Cardiac fibroblast (primary cell): ENCODE results near the gene LTA4H.

Experiments
- DNase-seq, 2 donors: peaks; one replicate each; pipeline versions ENCODE4 v3.0.0 to v3.0.0-alpha.2; 2010; ENCODE audit warnings: low read depth in 2 of 2
- H3K4me3 ChIP-seq, 2 donors: replicated peaks in 1 of 2; 1 replicate in 1 of 2; 2 replicates in 1 of 2; pipeline ENCODE4 v1.5.1; 2011; ENCODE audit warnings: low read depth in 2 of 2, low read length in 2 of 2, mild to moderate bottlenecking in 2 of 2, moderate library complexity in 1 of 2
- TF ChIP-seq, protein P1 (sequence below): IDR thresholded peaks from one replicate; pipeline ENCODE4 v1.5.1; 2011; ENCODE audit warnings: low read depth, mild to moderate bottlenecking, low read length, inconsistent platforms

Gene LTA4H

DNA sequence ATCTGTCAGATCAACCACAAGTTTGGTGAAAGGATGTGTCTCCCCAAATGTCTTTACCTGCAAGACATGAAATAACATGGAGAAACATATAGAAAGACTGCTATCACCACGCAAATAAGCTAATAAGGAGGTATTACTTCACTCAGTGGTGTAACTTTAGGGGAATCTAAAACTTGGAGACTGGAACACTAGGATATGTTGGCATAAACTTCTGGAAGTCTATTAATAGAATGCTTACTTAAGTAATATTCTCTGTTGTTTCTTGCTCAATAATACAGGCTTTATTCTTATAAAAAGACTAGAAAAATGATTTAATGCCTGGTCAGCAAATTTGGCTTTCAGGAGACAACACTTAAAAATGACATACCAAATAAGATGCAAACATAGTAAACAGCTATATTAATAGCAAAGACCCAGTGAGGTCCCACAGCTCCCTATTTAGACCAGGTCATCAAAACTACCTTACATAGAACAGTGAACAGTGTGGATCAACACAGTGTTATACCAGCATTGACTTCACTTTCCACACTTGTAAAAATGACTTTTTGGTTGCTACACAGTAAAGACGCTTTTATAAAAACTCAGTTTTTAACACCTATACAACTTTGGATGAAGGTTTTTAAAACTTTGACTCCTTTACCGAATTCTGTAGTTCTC, 20.3 kb downstream of the LTA4H start:
- TF ChIP-seq, protein P1, sequence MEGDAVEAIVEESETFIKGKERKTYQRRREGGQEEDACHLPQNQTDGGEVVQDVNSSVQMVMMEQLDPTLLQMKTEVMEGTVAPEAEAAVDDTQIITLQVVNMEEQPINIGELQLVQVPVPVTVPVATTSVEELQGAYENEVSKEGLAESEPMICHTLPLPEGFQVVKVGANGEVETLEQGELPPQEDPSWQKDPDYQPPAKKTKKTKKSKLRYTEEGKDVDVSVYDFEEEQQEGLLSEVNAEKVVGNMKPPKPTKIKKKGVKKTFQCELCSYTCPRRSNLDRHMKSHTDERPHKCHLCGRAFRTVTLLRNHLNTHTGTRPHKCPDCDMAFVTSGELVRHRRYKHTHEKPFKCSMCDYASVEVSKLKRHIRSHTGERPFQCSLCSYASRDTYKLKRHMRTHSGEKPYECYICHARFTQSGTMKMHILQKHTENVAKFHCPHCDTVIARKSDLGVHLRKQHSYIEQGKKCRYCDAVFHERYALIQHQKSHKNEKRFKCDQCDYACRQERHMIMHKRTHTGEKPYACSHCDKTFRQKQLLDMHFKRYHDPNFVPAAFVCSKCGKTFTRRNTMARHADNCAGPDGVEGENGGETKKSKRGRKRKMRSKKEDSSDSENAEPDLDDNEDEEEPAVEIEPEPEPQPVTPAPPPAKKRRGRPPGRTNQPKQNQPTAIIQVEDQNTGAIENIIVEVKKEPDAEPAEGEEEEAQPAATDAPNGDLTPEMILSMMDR, result no peak
- peak in 1 of 2 donors; percentile 42 for DNase-seq
- no peak overlapping the region for H3K4me3 ChIP-seq

DNA sequence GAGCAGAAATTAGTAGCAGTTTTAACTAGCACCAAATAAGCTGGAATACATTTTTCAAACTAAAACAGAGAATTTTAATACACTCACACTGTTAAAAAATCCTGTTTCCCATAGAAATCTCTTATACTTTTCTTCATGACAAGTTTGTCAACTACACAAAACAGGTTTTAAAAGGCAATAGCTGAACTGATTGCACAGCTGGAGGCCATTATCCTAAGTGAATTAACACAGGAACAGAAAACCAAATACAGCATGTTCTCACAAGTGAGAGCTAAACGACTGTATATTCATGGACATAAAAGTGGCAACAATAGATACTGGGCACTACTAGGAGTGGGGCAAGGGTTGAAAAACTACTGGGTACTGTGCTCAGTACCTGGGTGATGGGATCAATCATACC, 27.7 kb downstream of the LTA4H start:
- H3K4me3 ChIP-seq, result no peak overlapping the region
- no peak for DNase-seq
- TF ChIP-seq, protein P1, result no peak

GRCh38 chr12:96006727-96007126, 28.7 kb downstream of the LTA4H start:
- H3K4me3 ChIP-seq, result no peak overlapping the region
- TF ChIP-seq, protein P1, result no peak
- DNase-seq, result no peak

GRCh38 chr12:96000858-96001257, 34.5 kb downstream of the LTA4H start:
- H3K4me3 ChIP-seq, result no peak overlapping the region
- TF ChIP-seq, protein P1, result no peak
- DNase-seq, result no peak

DNA sequence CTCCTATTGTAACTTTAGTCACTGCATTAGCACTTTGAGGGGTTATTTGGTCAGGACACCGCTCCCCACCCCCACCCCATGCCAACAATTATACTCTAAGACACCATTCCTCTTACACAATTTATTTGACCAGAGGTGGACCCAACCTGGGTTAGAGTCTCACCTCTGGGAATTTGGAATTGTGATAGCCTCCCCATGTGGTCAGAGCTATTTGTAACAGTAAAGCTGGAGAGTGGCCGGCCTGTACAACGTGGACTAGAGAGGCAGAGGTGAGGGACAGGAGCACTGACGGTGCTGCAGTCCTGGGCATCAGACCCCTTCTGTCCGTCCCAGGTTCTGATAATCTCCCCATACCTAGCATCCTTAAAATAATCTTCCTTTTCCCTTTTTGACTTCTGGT, 35.9 kb downstream of the LTA4H start:
- no peak overlapping the region for H3K4me3 ChIP-seq
- TF ChIP-seq, protein P1, result no peak
- no peak for DNase-seq

DNA sequence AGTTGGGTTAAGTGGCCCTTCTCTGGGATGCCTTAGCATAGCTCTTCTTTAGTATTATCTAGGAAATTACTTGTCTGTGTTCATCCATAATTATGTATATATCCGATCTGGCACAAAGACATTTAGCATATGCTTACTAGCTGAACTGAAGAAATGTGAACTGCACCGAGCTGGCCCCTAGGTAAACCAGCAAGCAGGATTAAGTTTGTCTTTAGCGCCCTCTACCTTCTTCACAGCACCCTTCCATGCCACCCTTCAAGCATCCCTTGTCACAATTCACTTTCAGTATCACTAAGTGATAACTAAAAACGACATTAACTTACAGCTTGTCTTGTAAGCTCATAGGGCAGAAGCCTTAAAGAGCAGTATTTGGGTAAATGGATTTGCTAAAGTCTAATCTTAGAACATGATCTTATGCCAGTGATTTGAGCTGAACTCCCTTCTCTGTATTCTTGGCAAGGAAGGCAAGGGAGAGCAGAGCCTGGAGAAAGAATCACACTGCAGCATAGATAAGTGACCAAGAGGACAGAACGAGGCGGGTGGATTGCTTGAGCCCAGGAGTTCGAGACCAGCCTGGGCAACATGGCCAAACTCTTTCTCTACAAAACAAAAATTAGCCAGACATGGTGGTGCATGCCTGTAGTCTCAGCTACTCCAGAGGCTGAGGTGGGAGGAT, 36.6 kb downstream of the LTA4H start:
- H3K4me3 ChIP-seq, result no peak overlapping the region
- peak; percentile 75 to 77 for DNase-seq
- TF ChIP-seq, protein P1, result peak; percentile 69
